Measurements from ENCODE around the gene ITPRID2. TPM values are rescaled to one million over a fixed set of nuclear protein-coding genes. Genes with fewer than 3 reads are reported as not detected.

Gene ITPRID2
- total RNA-seq, 1 experiment from 2014 or later, result 1,605 TPM

DNA sequence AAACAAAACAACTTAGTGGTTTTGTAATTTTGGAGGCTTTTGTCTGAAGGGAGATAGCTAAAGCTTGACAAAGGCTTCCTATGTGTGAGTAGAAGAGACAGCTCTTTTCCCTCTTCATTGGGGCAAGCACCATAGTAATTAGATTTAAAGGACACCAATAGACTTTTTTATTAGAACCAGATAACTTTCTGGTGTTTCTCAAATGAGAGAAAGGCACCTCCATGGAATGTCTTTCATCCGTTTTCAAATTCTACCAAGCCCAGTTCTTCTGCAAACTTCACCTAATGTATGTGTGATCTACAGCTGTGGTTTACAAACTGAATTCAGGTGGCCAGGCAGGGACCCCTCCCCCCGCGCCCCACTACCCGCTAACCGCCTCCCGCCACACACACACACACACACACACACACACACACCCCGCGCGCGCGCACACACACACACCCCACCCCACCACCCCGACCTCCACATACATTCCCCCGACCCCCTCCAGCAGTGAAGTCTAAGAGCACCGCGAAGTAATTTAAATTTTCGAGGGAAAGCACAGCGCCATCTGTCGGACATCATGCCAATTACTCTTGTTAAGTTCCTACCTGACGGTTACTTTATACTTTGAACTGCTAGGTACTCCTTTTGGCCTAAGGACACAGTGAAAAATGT lies 62.5 kb downstream of the ITPRID2 start (continued):
- TF ChIP-seq EGR1 (IDR thresholded peaks at IDR 0.05; ENCODE audit: low read depth), result no peak
- no peak for TF ChIP-seq YY1 (IDR thresholded peaks at IDR 0.05; ENCODE audit: extremely low read depth, insufficient replicate concordance, low read depth, low read length)
- no peak for TF ChIP-seq ZNF274 (IDR thresholded peaks at IDR 0.05; ENCODE audit: low read depth, low read length)
- no peak; the same call in 1 of the 2 replicates for TF ChIP-seq SIN3A (IDR thresholded peaks at IDR 0.05; ENCODE audit: low read depth)

DNA sequence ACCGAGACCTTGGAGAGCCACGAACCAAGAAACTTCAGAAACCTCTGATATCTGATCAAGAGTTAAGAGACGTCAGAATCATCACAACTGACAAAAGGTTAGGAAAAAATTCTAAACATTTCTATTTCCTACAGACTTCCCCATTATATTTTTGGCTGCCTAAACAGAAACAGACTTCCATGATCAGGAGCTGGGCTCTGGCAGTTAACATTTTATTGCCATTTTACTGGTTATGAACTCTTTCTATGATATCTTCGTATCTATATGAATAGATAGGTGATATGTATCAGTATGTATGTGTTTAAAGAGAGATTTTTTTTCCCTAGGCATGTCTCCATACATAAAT lies 63.0 kb downstream of the ITPRID2 start:
- no peak for TF ChIP-seq POLR2A (IDR thresholded peaks at IDR 0.05; ENCODE audit: borderline replicate concordance, extremely low read depth, insufficient read depth, insufficient read length)
- no peak for TF ChIP-seq EZH2 (IDR thresholded peaks at IDR 0.05)
- TF ChIP-seq EZH2phosphoT487 (IDR thresholded peaks at IDR 0.05; ENCODE audit: borderline replicate concordance), result no peak
- TF ChIP-seq, protein P1, sequence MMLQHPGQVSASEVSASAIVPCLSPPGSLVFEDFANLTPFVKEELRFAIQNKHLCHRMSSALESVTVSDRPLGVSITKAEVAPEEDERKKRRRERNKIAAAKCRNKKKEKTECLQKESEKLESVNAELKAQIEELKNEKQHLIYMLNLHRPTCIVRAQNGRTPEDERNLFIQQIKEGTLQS (IDR thresholded peaks at IDR 0.05), result no peak
- no peak for TF ChIP-seq ZNF274 (IDR thresholded peaks at IDR 0.05; ENCODE audit: low read depth, low read length)
- TF ChIP-seq SIN3A (IDR thresholded peaks at IDR 0.05; ENCODE audit: low read depth), result no peak
- no peak for TF ChIP-seq CBX3 (IDR thresholded peaks at IDR 0.05; ENCODE audit: low read depth)
- TF ChIP-seq ELF1 (IDR thresholded peaks at IDR 0.05; ENCODE audit: borderline replicate concordance, low read depth), result no peak
- TF ChIP-seq TCF7L2 (IDR thresholded peaks at IDR 0.05; ENCODE audit: borderline replicate concordance, extremely low read depth, insufficient read depth, insufficient read length), result no peak
- TF ChIP-seq ZFX (IDR thresholded peaks at IDR 0.05), result no peak
- DNase-seq (ENCODE audit: low read depth, low spot score), result no peak
- intact Hi-C loops (cut with micrococcal nuclease), result loop anchor here (5.0 kb wide), 1 partner anchor 172 kb away; no protein-coding TSS in a partner anchor
- Histone ChIP-seq H3K4me1 (ENCODE audit: control insufficient read depth in 1 of 2, insufficient read depth in 2 of 2, low read length in 2 of 2) (peaks cover 79 to 97% of the 10 kb centered on the region in 2 experiments), H2AFZ (ENCODE audit: low read depth, low read length, poor library complexity, severe bottlenecking) (no peak overlapping the region), H4K20me1 (ENCODE audit: insufficient read depth) (no peaks in the 10 kb centered on the region), H3K4me2 (ENCODE audit: low read length) (peak overlapping the region; percentile 59), H3K27ac (ENCODE audit: low read depth, low read length) (peak overlapping the region; percentile 98), H3K36me3 (ENCODE audit: control insufficient read depth in 1 of 2, insufficient read depth in 2 of 2, low read length in 2 of 2) (no peaks in the 10 kb centered on the region), H3K9ac (ENCODE audit: low read length) (peak overlapping the region; percentile 61), H3K9me2 (ENCODE audit: insufficient read depth) (no peaks in the 10 kb centered on the region), H3K27me3 (ENCODE audit: insufficient read depth, low read length) (no peaks in the 10 kb centered on the region), H3K4me3 (replicated peaks in 1 of 2; ENCODE audit: low read depth in 1 of 2, low read length in 2 of 2) (peak overlapping the region; percentile 22 to 39), H3K9me3 (ENCODE audit: control insufficient read depth in 1 of 2, insufficient read depth in 1 of 2, low read depth in 1 of 2, low read length in 2 of 2) (no peaks in the 10 kb centered on the region), H3K79me2 (ENCODE audit: insufficient read depth, low read length) (peaks cover 27% of the 10 kb centered on the region)
- ChIA-PET RAD21 (ENCODE audit: low non-redundant PET in 1 of 2, low total read pairs in 2 of 2, uncharacterized antibody in 2 of 2, unreplicated experiment in 2 of 2) (interaction anchor here in 1 of 2 experiments (0.9 kb wide), 2 partner anchors 123 to 213 kb away, joined by 3 to 4 read pairs; no protein-coding TSS in a partner anchor), POLR2A (interaction anchor here (0.8 to 2.0 kb wide), 4 partner anchors 22 to 55 kb away, joined by 3 to 5 read pairs (median 4); no protein-coding TSS in a partner anchor), CTCF (interaction anchor here (0.9 to 2.7 kb wide), 9 partner anchors 17 to 216 kb away, joined by 3 to 17 read pairs (median 6); no protein-coding TSS in a partner anchor)
- ATAC-seq, result peak; percentile 5; the same call in 1 of the 2 replicates
- BruUV-seq (replicated peaks), result TSS peak; percentile 77
